ENCODE measurements around the gene FANCB.
A peak's percentile ranks its signal among the peaks of the same experiment; 100 is the strongest.

Gene FANCB

DNA sequence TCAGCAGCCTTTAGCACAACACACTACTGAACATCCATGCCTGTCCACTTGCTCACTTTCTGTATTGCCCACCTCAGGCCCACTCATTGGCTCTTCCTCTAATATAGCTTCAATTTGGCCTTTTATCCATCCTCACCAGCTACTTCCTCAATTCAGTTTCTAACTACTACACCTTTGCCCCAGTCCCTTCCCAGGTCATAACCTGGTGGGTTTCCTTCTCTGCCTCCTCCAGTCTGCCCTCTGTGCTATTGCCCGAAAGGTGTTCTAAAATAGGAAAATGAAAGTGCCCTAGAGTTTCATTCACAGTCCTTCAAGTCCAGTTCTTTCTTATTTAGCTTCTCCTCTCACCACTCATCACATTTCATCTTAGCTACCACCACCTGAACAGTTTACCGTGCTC is 23.4 kb upstream of the FANCB start:
- H3K36me3 ChIP-seq (ENCODE audit: control insufficient read depth, low read depth, low read length): peaks cover 3% of the 10 kb centered on the region
- no peaks in the 10 kb centered on the region for H3K9me3 ChIP-seq (ENCODE audit: control insufficient read depth, low read depth, low read length)
- H3K27me3 ChIP-seq (ENCODE audit: control insufficient read depth, insufficient read depth, low read length): no peaks in the 10 kb centered on the region
- H3K4me1 ChIP-seq (ENCODE audit: control insufficient read depth, low read depth, low read length): peaks cover 6% of the 10 kb centered on the region
- no peak overlapping the region for H3K27ac ChIP-seq (ENCODE audit: low read length)
- H3K4me3 ChIP-seq (ENCODE audit: low read length): no peak overlapping the region
- no peak overlapping the region for H3K9ac ChIP-seq (ENCODE audit: low read length)

DNA sequence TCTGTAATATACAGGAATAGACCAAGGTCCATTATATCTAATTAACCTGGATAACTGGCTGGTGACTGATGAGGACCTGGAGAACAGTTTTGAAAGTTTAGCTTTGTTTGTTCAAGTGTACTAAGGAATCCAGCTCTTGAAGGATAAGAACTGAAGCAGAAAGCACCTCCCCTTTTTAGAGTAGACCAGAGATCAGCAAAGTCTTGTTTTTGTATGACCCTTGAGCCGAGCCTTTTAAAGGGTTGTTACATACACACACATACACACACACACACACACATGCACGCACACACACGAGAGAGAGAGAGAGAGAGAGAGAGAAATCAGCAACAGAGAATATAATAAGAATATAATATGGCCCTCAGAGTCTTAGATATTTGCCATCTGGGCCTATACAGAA is 13.4 kb upstream of the FANCB start:
- Histone ChIP-seq H3K27ac (ENCODE audit: low read length) (no peak overlapping the region), H3K4me1 (ENCODE audit: control insufficient read depth, low read depth, low read length) (no peaks in the 10 kb centered on the region), H3K9ac (ENCODE audit: low read length) (no peak overlapping the region), H3K9me3 (ENCODE audit: control insufficient read depth, low read depth, low read length) (no peaks in the 10 kb centered on the region), H3K36me3 (ENCODE audit: control insufficient read depth, low read depth, low read length) (no peaks in the 10 kb centered on the region), H3K27me3 (ENCODE audit: control insufficient read depth, insufficient read depth, low read length) (no peaks in the 10 kb centered on the region), H3K4me3 (ENCODE audit: low read length) (no peak overlapping the region)

DNA sequence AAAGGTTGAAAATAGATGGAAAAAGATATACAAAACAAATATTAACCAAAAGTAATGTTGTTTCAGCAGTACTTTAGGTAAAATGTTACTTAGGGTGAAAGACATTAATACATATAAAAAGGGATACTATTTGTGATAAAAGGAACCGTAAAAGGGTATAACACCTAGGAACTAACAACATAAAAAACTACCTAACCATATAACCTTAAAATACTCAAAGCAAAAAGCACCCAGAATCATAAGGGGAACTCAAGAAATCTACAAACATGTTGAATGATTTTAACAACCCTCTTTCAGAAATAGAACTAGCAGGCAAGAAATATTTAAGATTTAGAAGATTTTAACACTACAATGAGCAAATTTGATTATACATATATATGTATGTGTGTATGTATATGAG is 11.8 kb upstream of the FANCB start:
- no peak overlapping the region for H3K9ac ChIP-seq (ENCODE audit: low read length)
- H3K4me1 ChIP-seq (ENCODE audit: control insufficient read depth, low read depth, low read length): no peaks in the 10 kb centered on the region
- no peaks in the 10 kb centered on the region for H3K27me3 ChIP-seq (ENCODE audit: control insufficient read depth, insufficient read depth, low read length)
- no peak overlapping the region for H3K27ac ChIP-seq (ENCODE audit: low read length)
- no peaks in the 10 kb centered on the region for H3K9me3 ChIP-seq (ENCODE audit: control insufficient read depth, low read depth, low read length)
- no peaks in the 10 kb centered on the region for H3K36me3 ChIP-seq (ENCODE audit: control insufficient read depth, low read depth, low read length)
- no peak overlapping the region for H3K4me3 ChIP-seq (ENCODE audit: low read length)

DNA sequence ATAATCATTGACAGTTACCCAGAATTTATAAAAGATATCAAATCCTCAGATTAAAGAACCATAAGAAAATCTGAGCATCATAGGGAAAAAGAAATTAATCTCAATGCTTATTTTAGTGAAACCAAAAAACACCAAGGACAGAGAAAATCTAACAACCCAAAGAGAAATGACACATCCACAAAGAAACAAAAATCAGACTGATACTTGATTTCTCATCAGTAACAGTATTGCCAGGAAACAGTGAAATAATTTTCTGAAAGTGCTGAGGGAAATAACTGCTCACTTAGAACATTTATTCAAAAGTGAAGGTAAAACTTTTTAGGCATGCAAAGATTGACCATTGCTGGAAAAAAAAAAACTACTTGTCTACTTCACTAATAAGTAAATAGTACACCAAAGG is 11.0 kb upstream of the FANCB start:
- Histone ChIP-seq H3K4me3 (ENCODE audit: low read length) (no peak overlapping the region), H3K9ac (ENCODE audit: low read length) (no peak overlapping the region), H3K27me3 (ENCODE audit: control insufficient read depth, insufficient read depth, low read length) (no peaks in the 10 kb centered on the region), H3K27ac (ENCODE audit: low read length) (no peak overlapping the region), H3K4me1 (ENCODE audit: control insufficient read depth, low read depth, low read length) (no peaks in the 10 kb centered on the region), H3K36me3 (ENCODE audit: control insufficient read depth, low read depth, low read length) (no peaks in the 10 kb centered on the region), H3K9me3 (ENCODE audit: control insufficient read depth, low read depth, low read length) (no peaks in the 10 kb centered on the region)

DNA sequence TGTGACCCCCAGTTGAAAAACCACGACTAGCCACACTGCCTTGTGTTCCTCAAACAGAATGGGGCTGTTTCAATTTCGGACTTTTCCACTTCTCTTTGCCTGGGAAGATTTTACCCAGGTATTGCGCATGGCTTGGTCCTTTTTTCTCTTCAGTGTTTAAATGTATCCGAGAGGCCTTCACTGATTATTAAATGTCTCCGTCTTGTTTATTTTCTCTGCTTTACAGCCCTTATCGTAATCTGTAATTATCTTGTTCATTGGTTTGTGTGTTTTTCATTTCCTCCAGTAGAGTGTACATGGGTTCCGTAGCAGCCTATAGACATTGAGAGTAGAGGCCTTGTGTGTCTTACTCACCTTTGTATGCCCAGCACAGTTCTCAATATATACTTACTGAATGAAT is 2.8 kb upstream of the FANCB start:
- Histone ChIP-seq H3K36me3 (ENCODE audit: control insufficient read depth, low read depth, low read length) (no peaks in the 10 kb centered on the region), H3K27me3 (ENCODE audit: control insufficient read depth, insufficient read depth, low read length) (no peaks in the 10 kb centered on the region), H3K4me1 (ENCODE audit: control insufficient read depth, low read depth, low read length) (peaks cover 10% of the 10 kb centered on the region), H3K27ac (ENCODE audit: low read length) (no peak overlapping the region), H3K9me3 (ENCODE audit: control insufficient read depth, low read depth, low read length) (no peaks in the 10 kb centered on the region), H3K4me3 (ENCODE audit: low read length) (no peak overlapping the region), H3K9ac (ENCODE audit: low read length) (no peak overlapping the region)

DNA sequence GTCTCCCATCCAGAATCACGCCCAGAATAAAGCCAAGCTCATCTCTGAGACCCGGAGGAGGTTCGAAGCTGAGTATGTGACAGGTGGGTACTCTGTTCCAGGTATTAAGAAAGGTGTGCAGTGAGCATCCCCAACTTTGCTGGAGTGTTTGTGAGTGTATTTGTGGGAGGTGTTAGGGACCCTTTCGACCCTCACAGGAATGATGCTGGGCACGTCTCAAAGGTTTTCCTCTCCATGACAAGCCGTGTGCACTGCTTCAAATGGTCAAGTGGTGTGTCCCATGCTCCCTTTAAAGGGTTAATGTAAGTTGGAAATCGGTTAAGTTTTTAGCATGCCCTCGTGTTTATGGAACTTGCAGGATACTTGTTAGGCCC is 794 bp upstream of the FANCB start:
- H3K27me3 ChIP-seq (ENCODE audit: control insufficient read depth, insufficient read depth, low read length): no peaks in the 10 kb centered on the region
- H3K36me3 ChIP-seq (ENCODE audit: control insufficient read depth, low read depth, low read length): peaks cover 2% of the 10 kb centered on the region
- peak overlapping the region; percentile 95 for H3K4me3 ChIP-seq (ENCODE audit: low read length)
- H3K9ac ChIP-seq (ENCODE audit: low read length): peak overlapping the region; percentile 85
- H3K4me1 ChIP-seq (ENCODE audit: control insufficient read depth, low read depth, low read length): peaks cover 10% of the 10 kb centered on the region
- peak overlapping the region; percentile 46 for H3K27ac ChIP-seq (ENCODE audit: low read length)
- no peaks in the 10 kb centered on the region for H3K9me3 ChIP-seq (ENCODE audit: control insufficient read depth, low read depth, low read length)

DNA sequence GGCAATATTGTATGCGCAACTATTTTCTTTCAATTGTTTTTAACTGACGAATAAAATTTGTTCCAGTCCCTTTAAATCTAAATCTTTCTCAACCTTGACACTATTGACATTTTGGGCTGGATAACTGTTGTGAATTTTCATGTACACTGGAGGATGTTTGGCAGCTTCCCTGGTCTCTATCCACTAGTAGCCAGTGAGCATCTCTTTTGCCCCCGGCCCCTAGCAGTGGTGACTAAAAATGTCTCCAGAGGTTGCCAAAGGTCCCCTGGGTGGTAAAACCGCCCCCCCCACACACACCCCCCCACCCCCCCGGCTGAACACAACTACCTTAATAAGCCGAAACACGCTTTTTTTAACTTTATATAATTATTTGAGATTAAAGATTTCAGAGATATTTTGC is 514 bp downstream of the FANCB start:
- Histone ChIP-seq H3K27me3 (ENCODE audit: control insufficient read depth, insufficient read depth, low read length) (no peaks in the 10 kb centered on the region), H3K36me3 (ENCODE audit: control insufficient read depth, low read depth, low read length) (peaks cover 10% of the 10 kb centered on the region), H3K9ac (ENCODE audit: low read length) (peak overlapping the region; percentile 82), H3K27ac (ENCODE audit: low read length) (no peak overlapping the region), H3K9me3 (ENCODE audit: control insufficient read depth, low read depth, low read length) (peaks cover 4% of the 10 kb centered on the region), H3K4me3 (ENCODE audit: low read length) (peak overlapping the region; percentile 93), H3K4me1 (ENCODE audit: control insufficient read depth, low read depth, low read length) (peaks cover 10% of the 10 kb centered on the region)

DNA sequence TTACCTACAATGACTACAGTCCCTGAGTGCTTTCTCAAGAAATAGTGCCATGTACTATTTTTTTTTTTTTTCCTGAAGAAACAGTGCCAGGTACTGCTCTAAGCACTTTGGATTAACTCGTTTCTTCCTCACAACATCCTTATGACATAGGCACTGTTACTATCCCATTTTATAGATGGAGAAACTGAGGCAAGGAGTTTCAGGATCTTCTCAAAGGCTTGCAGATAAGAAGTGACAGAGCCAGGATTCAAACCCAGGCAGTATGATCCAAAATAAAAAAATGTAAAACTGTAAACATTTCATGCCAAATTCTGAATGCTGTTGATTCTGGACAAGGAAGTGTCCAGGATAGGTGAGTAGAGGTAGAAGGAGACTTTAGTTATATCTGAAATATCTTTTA is 1.1 kb downstream of the FANCB start:
- Histone ChIP-seq H3K9ac (ENCODE audit: low read length) (peak overlapping the region; percentile 42), H3K27ac (ENCODE audit: low read length) (no peak overlapping the region), H3K36me3 (ENCODE audit: control insufficient read depth, low read depth, low read length) (peaks cover 10% of the 10 kb centered on the region), H3K4me3 (ENCODE audit: low read length) (peak overlapping the region; percentile 93), H3K27me3 (ENCODE audit: control insufficient read depth, insufficient read depth, low read length) (no peaks in the 10 kb centered on the region), H3K4me1 (ENCODE audit: control insufficient read depth, low read depth, low read length) (peaks cover 10% of the 10 kb centered on the region), H3K9me3 (ENCODE audit: control insufficient read depth, low read depth, low read length) (peaks cover 4% of the 10 kb centered on the region)

DNA sequence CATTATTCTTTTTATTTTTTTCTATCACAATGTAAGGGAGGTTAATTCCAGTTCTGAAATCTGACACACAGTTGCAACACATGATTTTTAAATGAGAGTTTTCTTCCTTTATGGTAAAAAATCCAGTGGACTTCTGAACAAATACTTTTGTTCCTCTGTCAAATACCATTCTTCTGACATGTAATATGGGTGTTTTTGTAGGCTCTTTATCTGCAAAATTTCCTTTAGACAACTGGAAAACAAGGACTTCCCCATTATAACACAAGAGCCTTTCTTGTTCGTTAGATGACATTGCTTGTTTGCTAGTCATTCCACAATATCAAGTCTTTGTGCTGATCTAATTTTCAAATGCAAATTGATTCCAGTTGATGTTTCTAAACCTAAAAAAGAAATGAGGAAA is 7.7 kb downstream of the FANCB start:
- no peak overlapping the region for H3K4me3 ChIP-seq (ENCODE audit: low read length)
- no peak overlapping the region for H3K9ac ChIP-seq (ENCODE audit: low read length)
- H3K27me3 ChIP-seq (ENCODE audit: control insufficient read depth, insufficient read depth, low read length): no peaks in the 10 kb centered on the region
- H3K9me3 ChIP-seq (ENCODE audit: control insufficient read depth, low read depth, low read length): peaks cover 7% of the 10 kb centered on the region
- peaks cover 26% of the 10 kb centered on the region for H3K36me3 ChIP-seq (ENCODE audit: control insufficient read depth, low read depth, low read length)
- H3K27ac ChIP-seq (ENCODE audit: low read length): no peak overlapping the region
- H3K4me1 ChIP-seq (ENCODE audit: control insufficient read depth, low read depth, low read length): peaks cover 2% of the 10 kb centered on the region

DNA sequence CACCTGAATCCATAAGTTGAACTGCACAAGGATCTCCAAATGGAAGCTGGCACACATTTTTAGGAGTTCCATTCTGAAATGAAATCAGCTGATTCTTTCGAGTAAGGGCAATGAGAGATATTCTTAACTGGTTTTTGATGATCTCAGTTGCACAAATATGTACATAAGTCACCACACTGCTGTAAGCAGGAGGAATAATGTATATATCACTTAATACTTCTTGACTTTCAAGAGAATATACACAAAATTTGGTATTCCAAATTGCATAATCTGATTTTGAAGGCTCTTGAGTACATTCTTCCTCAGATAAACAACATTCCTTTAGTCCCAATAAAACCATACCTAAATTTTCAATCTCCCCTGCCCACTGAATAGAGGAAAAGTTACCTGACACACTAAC is 8.2 kb downstream of the FANCB start:
- Histone ChIP-seq H3K27ac (ENCODE audit: low read length) (no peak overlapping the region), H3K4me3 (ENCODE audit: low read length) (no peak overlapping the region), H3K36me3 (ENCODE audit: control insufficient read depth, low read depth, low read length) (peaks cover 26% of the 10 kb centered on the region), H3K27me3 (ENCODE audit: control insufficient read depth, insufficient read depth, low read length) (no peaks in the 10 kb centered on the region), H3K9me3 (ENCODE audit: control insufficient read depth, low read depth, low read length) (peaks cover 7% of the 10 kb centered on the region), H3K9ac (ENCODE audit: low read length) (no peak overlapping the region), H3K4me1 (ENCODE audit: control insufficient read depth, low read depth, low read length) (peaks cover 2% of the 10 kb centered on the region)

DNA sequence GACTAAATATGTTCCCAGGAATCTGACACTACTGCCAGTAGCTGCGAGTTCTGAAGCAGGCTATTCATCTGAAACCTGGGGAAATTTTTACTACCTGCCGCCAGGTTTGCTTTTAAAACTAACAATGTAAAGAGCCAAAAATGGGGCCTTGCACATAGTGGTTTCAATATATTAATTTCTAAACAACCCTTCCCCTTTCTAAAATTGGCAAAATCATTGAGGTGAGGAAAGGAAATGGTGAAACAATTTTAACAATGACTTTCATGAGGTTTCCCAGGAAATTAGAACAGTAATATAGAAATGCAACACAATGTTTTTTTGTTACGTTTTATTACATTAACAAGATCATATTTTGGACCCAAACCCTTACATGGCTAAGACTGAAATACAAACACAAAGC is 21.3 kb downstream of the FANCB start:
- H3K36me3 ChIP-seq (ENCODE audit: control insufficient read depth, low read depth, low read length): peaks cover 27% of the 10 kb centered on the region
- no peak overlapping the region for H3K4me3 ChIP-seq (ENCODE audit: low read length)
- no peak overlapping the region for H3K27ac ChIP-seq (ENCODE audit: low read length)
- H3K9me3 ChIP-seq (ENCODE audit: control insufficient read depth, low read depth, low read length): no peaks in the 10 kb centered on the region
- H3K9ac ChIP-seq (ENCODE audit: low read length): no peak overlapping the region
- H3K27me3 ChIP-seq (ENCODE audit: control insufficient read depth, insufficient read depth, low read length): no peaks in the 10 kb centered on the region
- H3K4me1 ChIP-seq (ENCODE audit: control insufficient read depth, low read depth, low read length): no peaks in the 10 kb centered on the region

DNA sequence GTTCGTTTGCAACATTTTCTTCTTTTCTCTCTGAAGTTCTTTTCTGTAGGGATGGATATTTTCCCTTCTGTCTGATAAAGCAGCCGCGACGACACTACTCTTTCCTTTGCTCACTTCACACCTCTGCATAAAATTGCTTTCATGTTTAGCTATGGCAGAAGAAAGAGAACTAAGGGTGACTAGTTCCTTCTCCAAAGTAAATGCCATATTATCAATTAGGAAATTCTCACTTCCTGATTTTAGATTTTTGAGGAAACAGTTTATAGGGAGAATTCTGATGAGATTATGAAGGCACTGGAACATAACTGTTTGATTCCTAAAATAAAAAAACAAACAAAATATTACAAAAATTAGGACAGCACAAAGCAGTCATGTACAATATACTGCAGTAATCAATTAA is 29.2 kb downstream of the FANCB start:
- peaks cover 20% of the 10 kb centered on the region for H3K36me3 ChIP-seq (ENCODE audit: control insufficient read depth, low read depth, low read length)
- H3K27me3 ChIP-seq (ENCODE audit: control insufficient read depth, insufficient read depth, low read length): no peaks in the 10 kb centered on the region

More for the DNA sequence above, 29.2 kb downstream of the FANCB start:
- no peak overlapping the region for H3K27ac ChIP-seq (ENCODE audit: low read length)
- no peak overlapping the region for H3K4me3 ChIP-seq (ENCODE audit: low read length)
- H3K9me3 ChIP-seq (ENCODE audit: control insufficient read depth, low read depth, low read length): no peaks in the 10 kb centered on the region
- H3K4me1 ChIP-seq (ENCODE audit: control insufficient read depth, low read depth, low read length): no peaks in the 10 kb centered on the region
- no peak overlapping the region for H3K9ac ChIP-seq (ENCODE audit: low read length)
